K562 (cell line): ENCODE data around the gene RWDD3.

Experiments
- CEBPB ChIP-seq: fragments of 450-650 bp; IDR thresholded peaks from 2 replicates; pipeline ENCODE4 v1.6.1; 2016; ENCODE audit warnings: missing genetic modification characterization, missing compliant biosample characterization
- EZH2 ChIP-seq: IDR thresholded peaks from 2 replicates; pipeline ENCODE4 v1.6.1; 2012; ENCODE audit warnings: low read depth, mild to moderate bottlenecking, inconsistent platforms, low read length, borderline replicate concordance

- TF ChIP-seq EZH2 (no peak), CEBPB (no peak)
These were observed 50.4 kb downstream of the RWDD3 start for GRCh38 chr1:95284420-95284819.
